IPS-20b (cell line): Measurements from ENCODE around the gene GABPA.

Experiments used
- H3K27ac ChIP-seq: one replicate; pipeline ENCODE4 v1.5.1; 2013; ENCODE audit warnings: low read length
- H3K27me3 ChIP-seq: 2 replicates; pipeline ENCODE4 v1.6.1; 2013; ENCODE audit warnings: mild to moderate bottlenecking, low read length, inconsistent platforms; ENCODE audit not compliant: insufficient read depth
- H3K36me3 ChIP-seq: 2 replicates; pipeline ENCODE4 v1.6.1; 2013; ENCODE audit warnings: low read depth, mild to moderate bottlenecking, inconsistent platforms, low read length, moderate library complexity; ENCODE audit not compliant: insufficient read depth
- H3K4me1 ChIP-seq: 2 replicates; pipeline ENCODE4 v1.6.1; 2013; ENCODE audit warnings: mild to moderate bottlenecking, control low read depth, inconsistent platforms, low read length, moderate library complexity; ENCODE audit not compliant: insufficient read depth
- H3K4me3 ChIP-seq: 2 replicates; pipeline ENCODE4 v1.5.1; 2013; ENCODE audit warnings: mild to moderate bottlenecking, low read length, inconsistent platforms
- H3K9ac ChIP-seq: 2 replicates; pipeline ENCODE4 v1.6.1; 2013; ENCODE audit warnings: low read depth, mild to moderate bottlenecking, inconsistent platforms, low read length, moderate library complexity
- H3K9me3 ChIP-seq: 2 replicates; pipeline ENCODE4 v1.6.1; 2013; ENCODE audit warnings: mild to moderate bottlenecking, low read depth, low read length, inconsistent platforms; ENCODE audit not compliant: insufficient read depth

GABPA gene

DNA sequence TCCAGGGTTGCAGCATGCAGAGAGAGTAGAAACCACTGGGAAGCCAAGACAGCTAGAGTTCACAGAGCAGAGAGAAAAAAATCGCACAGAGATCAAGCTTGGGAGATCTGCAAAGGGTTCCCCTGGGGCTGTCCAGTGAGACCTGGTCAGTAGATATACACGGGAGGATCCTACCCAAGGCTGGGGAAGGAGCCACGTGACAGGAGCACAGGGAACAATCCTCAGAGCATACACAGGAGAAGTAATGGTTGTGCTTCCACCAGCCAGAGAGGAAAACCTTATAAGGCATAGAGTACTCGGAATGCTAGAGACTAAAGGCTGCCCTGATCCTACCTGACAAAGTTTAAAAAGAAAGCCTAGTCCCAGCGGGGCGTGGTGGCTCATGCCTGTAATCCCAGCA, 53.9 kb downstream of the GABPA start:
- no peaks in the 10 kb centered on the region for H3K27me3 ChIP-seq

GRCh38 chr21:25790122-25790877, 55.5 kb downstream of the GABPA start:
- no peaks in the 10 kb centered on the region for H3K4me1 ChIP-seq
- no peak overlapping the region for H3K9ac ChIP-seq
- H3K27ac ChIP-seq: no peak overlapping the region
- no peaks in the 10 kb centered on the region for H3K27me3 ChIP-seq
- no peaks in the 10 kb centered on the region for H3K36me3 ChIP-seq
- H3K4me3 ChIP-seq: no peak overlapping the region
- no peaks in the 10 kb centered on the region for H3K9me3 ChIP-seq

More for the DNA sequence above, 53.9 kb downstream of the GABPA start:
- H3K9me3 ChIP-seq: no peaks in the 10 kb centered on the region
- no peaks in the 10 kb centered on the region for H3K4me1 ChIP-seq
- H3K9ac ChIP-seq: 0 out of 2 replicates have a peak overlapping the region, but pooled peaks have one; percentile 4
- no peaks in the 10 kb centered on the region for H3K36me3 ChIP-seq
- H3K4me3 ChIP-seq: no peak overlapping the region
- H3K27ac ChIP-seq: no peak overlapping the region

DNA sequence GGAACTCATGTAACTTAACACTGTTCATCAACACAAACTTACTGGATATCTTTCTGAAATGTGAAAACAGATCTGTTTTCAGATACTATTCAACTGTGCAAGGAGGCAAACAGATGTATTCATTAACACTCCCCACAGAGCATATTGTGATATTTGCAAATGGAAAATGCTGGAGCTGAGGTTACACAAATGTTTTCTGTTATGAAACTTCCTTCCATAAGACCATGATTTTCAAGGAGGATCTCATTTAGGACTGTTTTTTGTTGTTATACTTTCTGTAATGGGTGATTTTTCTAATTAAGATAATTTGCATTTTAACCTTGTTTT, 56.1 kb downstream of the GABPA start:
- Histone ChIP-seq H3K9me3 (no peaks in the 10 kb centered on the region), H3K9ac (no peak overlapping the region), H3K27me3 (no peaks in the 10 kb centered on the region), H3K4me3 (no peak overlapping the region), H3K27ac (no peak overlapping the region), H3K36me3 (no peaks in the 10 kb centered on the region), H3K4me1 (no peaks in the 10 kb centered on the region)

GRCh38 chr21:25791319-25791718, 56.5 kb downstream of the GABPA start:
- Histone ChIP-seq H3K9me3 (no peaks in the 10 kb centered on the region), H3K4me1 (no peaks in the 10 kb centered on the region), H3K9ac (no peak overlapping the region), H3K27ac (no peak overlapping the region), H3K27me3 (no peaks in the 10 kb centered on the region), H3K36me3 (no peaks in the 10 kb centered on the region), H3K4me3 (no peak overlapping the region)

DNA sequence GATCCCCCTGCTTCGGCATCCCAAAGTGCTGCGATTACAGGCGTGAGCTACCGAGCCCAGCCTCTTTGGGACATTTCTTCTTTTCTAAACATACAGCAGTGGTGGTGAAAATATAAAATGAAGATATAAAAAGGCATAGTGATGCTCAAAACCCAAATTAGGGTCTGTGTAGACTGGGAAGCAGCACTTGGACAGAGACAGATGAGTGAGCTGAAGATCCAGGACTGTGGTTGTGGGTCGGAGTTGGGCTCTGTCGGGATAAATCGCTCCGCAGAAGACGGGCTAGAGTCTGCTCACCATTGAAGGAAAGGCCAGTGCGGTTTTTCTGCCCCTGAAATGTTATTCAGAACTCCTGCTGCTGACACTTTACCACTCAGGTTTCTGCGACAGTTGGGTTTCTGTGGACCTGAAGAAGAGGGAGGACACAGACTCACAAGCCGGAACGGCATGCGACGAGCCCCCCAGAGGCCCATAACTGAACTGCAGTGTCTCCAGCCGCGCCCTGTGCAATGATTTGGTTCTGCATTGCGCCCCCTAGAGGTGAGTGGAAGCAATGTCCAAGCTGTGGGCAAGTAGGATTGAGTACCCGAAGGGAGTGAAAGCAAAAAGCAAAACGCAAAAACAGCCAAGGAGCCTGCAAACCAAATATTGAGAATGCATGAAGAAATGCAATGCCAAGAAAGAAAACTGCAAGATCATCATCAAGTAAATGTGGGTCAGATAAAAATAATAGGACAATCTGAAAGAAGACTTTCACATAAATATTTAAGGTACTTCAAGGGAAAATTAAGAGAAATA, 66.6 kb downstream of the GABPA start:
- H3K4me1 ChIP-seq: peaks cover 3% of the 10 kb centered on the region; the same call in 1 of the 2 replicates
- H3K27ac ChIP-seq: no peak overlapping the region
- H3K27me3 ChIP-seq: no peaks in the 10 kb centered on the region
- no peak overlapping the region for H3K4me3 ChIP-seq
- no peak overlapping the region for H3K9ac ChIP-seq
- H3K9me3 ChIP-seq: no peaks in the 10 kb centered on the region
- no peaks in the 10 kb centered on the region for H3K36me3 ChIP-seq

GRCh38 chr21:25806060-25806459, 71.3 kb downstream of the GABPA start:
- H3K27ac ChIP-seq: no peak overlapping the region
- H3K9me3 ChIP-seq: no peaks in the 10 kb centered on the region
- no peaks in the 10 kb centered on the region for H3K36me3 ChIP-seq
- H3K4me1 ChIP-seq: peaks cover 3% of the 10 kb centered on the region; the same call in 1 of the 2 replicates
- no peak overlapping the region for H3K9ac ChIP-seq
- H3K27me3 ChIP-seq: no peaks in the 10 kb centered on the region
- H3K4me3 ChIP-seq: no peak overlapping the region

GRCh38 chr21:25807191-25807590, 72.4 kb downstream of the GABPA start:
- H3K27me3 ChIP-seq: no peaks in the 10 kb centered on the region
- H3K9me3 ChIP-seq: no peaks in the 10 kb centered on the region
- H3K4me3 ChIP-seq: no peak overlapping the region
- H3K9ac ChIP-seq: no peak overlapping the region
- peaks cover 3% of the 10 kb centered on the region; the same call in 1 of the 2 replicates for H3K4me1 ChIP-seq
- no peak overlapping the region for H3K27ac ChIP-seq
- no peaks in the 10 kb centered on the region for H3K36me3 ChIP-seq

DNA sequence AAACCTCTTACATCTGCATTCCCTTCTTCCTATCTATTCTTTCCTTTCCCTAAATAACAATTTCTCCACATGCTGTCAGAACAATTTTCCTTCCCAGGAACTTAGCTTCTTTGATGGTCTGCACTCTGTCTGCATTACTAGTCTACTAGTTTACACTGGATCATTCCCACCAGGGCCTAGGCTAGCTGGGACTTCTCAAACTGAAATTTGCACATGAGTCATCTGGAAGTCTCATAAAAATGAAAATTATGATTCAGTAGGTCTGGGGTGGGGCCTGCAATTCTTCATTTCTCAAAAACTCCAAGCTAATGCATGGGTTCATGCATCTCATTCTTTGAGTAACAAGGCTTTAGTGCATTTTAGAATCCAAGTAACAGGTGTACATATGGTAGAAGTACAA, 74.2 kb downstream of the GABPA start:
- no peak overlapping the region for H3K9ac ChIP-seq
- no peak overlapping the region for H3K27ac ChIP-seq
- H3K36me3 ChIP-seq: no peaks in the 10 kb centered on the region
- no peaks in the 10 kb centered on the region for H3K27me3 ChIP-seq
- no peaks in the 10 kb centered on the region for H3K9me3 ChIP-seq
- H3K4me3 ChIP-seq: no peak overlapping the region
- no peaks in the 10 kb centered on the region for H3K4me1 ChIP-seq

DNA sequence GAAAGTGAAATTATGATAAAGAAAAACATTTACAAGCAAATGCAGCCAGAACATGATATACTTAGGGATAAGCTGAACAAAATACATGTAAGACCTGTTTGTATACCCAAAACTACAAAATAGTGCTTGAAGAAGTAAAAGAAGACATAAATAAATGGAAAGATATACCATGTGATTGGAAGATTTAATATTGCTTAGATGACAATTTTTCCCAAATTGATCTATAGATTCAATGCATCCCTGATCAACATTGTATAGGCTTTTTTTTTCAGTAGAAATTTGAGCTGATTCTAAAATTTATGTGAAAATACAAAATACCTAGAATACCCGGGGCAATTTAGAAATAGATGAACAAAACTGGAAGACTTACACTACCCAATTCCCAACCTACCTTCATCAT, 76.4 kb downstream of the GABPA start:
- H3K9me3 ChIP-seq: no peaks in the 10 kb centered on the region
- no peaks in the 10 kb centered on the region for H3K36me3 ChIP-seq
- H3K4me3 ChIP-seq: no peak overlapping the region
- no peak overlapping the region for H3K27ac ChIP-seq
- no peaks in the 10 kb centered on the region for H3K4me1 ChIP-seq
- H3K27me3 ChIP-seq: no peaks in the 10 kb centered on the region
- H3K9ac ChIP-seq: no peak overlapping the region

DNA sequence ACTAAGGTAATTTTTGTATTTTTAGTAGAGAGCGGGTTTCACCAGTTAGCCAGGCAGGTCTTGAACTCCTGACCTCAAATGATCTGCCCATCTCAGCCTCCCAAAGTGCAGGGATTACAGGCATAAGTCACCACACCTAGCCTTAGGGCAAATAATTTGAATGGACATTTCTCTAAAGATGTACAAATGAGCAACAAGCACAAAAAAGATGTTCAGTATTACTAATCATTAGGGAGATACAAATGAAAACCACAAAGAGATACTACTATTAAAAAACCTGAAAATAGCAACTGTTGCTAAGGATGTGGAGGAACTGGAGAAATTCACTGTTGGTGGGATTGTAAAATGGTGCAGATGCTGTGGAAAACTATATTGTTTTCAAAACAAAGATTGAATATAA, 79.1 kb downstream of the GABPA start:
- H3K9ac ChIP-seq: no peak overlapping the region
- peaks cover 6% of the 10 kb centered on the region; the same call in 1 of the 2 replicates for H3K4me1 ChIP-seq
- H3K27ac ChIP-seq: no peak overlapping the region
- no peak overlapping the region for H3K4me3 ChIP-seq
- H3K36me3 ChIP-seq: no peaks in the 10 kb centered on the region
- no peaks in the 10 kb centered on the region for H3K9me3 ChIP-seq
- no peaks in the 10 kb centered on the region for H3K27me3 ChIP-seq

GRCh38 chr21:25818121-25818520, 83.3 kb downstream of the GABPA start:
- Histone ChIP-seq H3K9me3 (no peaks in the 10 kb centered on the region), H3K4me3 (no peak overlapping the region), H3K9ac (no peak overlapping the region), H3K27ac (no peak overlapping the region), H3K36me3 (no peaks in the 10 kb centered on the region), H3K27me3 (no peaks in the 10 kb centered on the region), H3K4me1 (peaks cover 6% of the 10 kb centered on the region; the same call in 1 of the 2 replicates)

GRCh38 chr21:25818551-25818950, 83.8 kb downstream of the GABPA start:
- Histone ChIP-seq H3K27me3 (no peaks in the 10 kb centered on the region), H3K4me3 (no peak overlapping the region), H3K9me3 (no peaks in the 10 kb centered on the region), H3K4me1 (peaks cover 6% of the 10 kb centered on the region; the same call in 1 of the 2 replicates), H3K36me3 (no peaks in the 10 kb centered on the region), H3K27ac (no peak overlapping the region), H3K9ac (no peak overlapping the region)
